Measurements from ENCODE around the gene DUSP22. TPM values are rescaled to one million over a fixed set of nuclear protein-coding genes. Genes with fewer than 3 reads are reported as not detected.

The DUSP22 gene
- total RNA-seq, 1 experiment from 2014 or later: 18.6 TPM

- Histone ChIP-seq H3K9me3 (no peaks in the 10 kb centered on the region), H3K4me1 (no peaks in the 10 kb centered on the region), H3K27me3 (replicated peaks; ENCODE audit: control insufficient read depth, insufficient read depth, low read length) (no peaks in the 10 kb centered on the region), H3K36me3 (ENCODE audit: control insufficient read depth, insufficient read depth, low read length) (no peaks in the 10 kb centered on the region), H3K4me3 (ENCODE audit: low read depth, low read length) (no peak overlapping the region)
- H3K4me3 Mint-ChIP-seq (ENCODE audit: unreplicated experiment): no peak overlapping the region
- no peak overlapping the region for H3K27ac Mint-ChIP-seq (ENCODE audit: unreplicated experiment)
- no peak for DNase-seq
- ChIA-PET POLR2A (no interaction called here), CTCF (interaction anchor here (0.7 kb wide), 1 partner anchor 417 kb away, joined by 4 read pairs; no protein-coding TSS in a partner anchor)
- no peak for TF ChIP-seq CTCF (IDR thresholded peaks at IDR 0.05; ENCODE audit: insufficient read depth in 1 of 2, low read depth in 1 of 2, low read length in 1 of 2, severe bottlenecking in 1 of 2, unreplicated experiment in 1 of 2)
- BruUV-seq (replicated peaks): no TSS peak
- H3K9me3 Mint-ChIP-seq (ENCODE audit: unreplicated experiment): no peaks in the 10 kb centered on the region
- peaks cover 13% of the 10 kb centered on the region for H3K27me3 Mint-ChIP-seq (ENCODE audit: insufficient read depth, unreplicated experiment)
- H3K4me1 Mint-ChIP-seq (ENCODE audit: low read depth, unreplicated experiment): peaks cover 13% of the 10 kb centered on the region
- intact Hi-C loops (cut with micrococcal nuclease; ENCODE audit: unreplicated experiment): loop anchor here (5.0 kb wide), 1 partner anchor 42 kb away; no protein-coding TSS in a partner anchor
- H3K36me3 Mint-ChIP-seq (ENCODE audit: insufficient read depth, unreplicated experiment): no peaks in the 10 kb centered on the region
Observed at GRCh38 chr6:290111-290922, 2.0 kb upstream of the DUSP22 start.

- Mint-ChIP-seq H3K4me1 (ENCODE audit: low read depth, unreplicated experiment) (peaks cover 13% of the 10 kb centered on the region), H3K9me3 (ENCODE audit: unreplicated experiment) (no peaks in the 10 kb centered on the region), H3K4me3 (ENCODE audit: unreplicated experiment) (peak overlapping the region; percentile 80), H3K27me3 (ENCODE audit: insufficient read depth, unreplicated experiment) (peaks cover 13% of the 10 kb centered on the region), H3K27ac (ENCODE audit: unreplicated experiment) (peak overlapping the region; percentile 18), H3K36me3 (ENCODE audit: insufficient read depth, unreplicated experiment) (no peaks in the 10 kb centered on the region)
- H3K4me1 ChIP-seq: no peaks in the 10 kb centered on the region
- peak in 1 of 2 experiments; percentile 20 for DNase-seq
- TSS peak; percentile 82 for BruUV-seq (replicated peaks)
- TF ChIP-seq CTCF (IDR thresholded peaks at IDR 0.05; ENCODE audit: insufficient read depth in 1 of 2, low read depth in 1 of 2, low read length in 1 of 2, severe bottlenecking in 1 of 2, unreplicated experiment in 1 of 2): no peak
- CTCF ChIA-PET: no interaction called here
- H3K4me3 ChIP-seq (ENCODE audit: low read depth, low read length): peak overlapping the region; percentile 80
- POLR2A ChIA-PET: no interaction called here
- H3K9me3 ChIP-seq: no peaks in the 10 kb centered on the region
- intact Hi-C loops (cut with micrococcal nuclease; ENCODE audit: unreplicated experiment): loop anchor here (5.0 kb wide), 1 partner anchor 41 kb away; no protein-coding TSS in a partner anchor
- H3K27me3 ChIP-seq (replicated peaks; ENCODE audit: control insufficient read depth, insufficient read depth, low read length): no peaks in the 10 kb centered on the region
- H3K36me3 ChIP-seq (ENCODE audit: control insufficient read depth, insufficient read depth, low read length): no peaks in the 10 kb centered on the region
Observed at GRCh38 chr6:291204-291696, 1.0 kb upstream of the DUSP22 start.

GRCh38 chr6:292506-293192 is 362 bp downstream of the DUSP22 start:
- no peaks in the 10 kb centered on the region for H3K36me3 Mint-ChIP-seq (ENCODE audit: insufficient read depth, unreplicated experiment)
- ChIA-PET POLR2A (interaction anchor here (0.6 to 0.7 kb wide), 5 partner anchors 9 to 130 kb away, joined by 3 to 7 read pairs (median 4); no protein-coding TSS in a partner anchor), CTCF (no interaction called here)
- peaks cover 7% of the 10 kb centered on the region for H3K27me3 Mint-ChIP-seq (ENCODE audit: insufficient read depth, unreplicated experiment)
- BruUV-seq (replicated peaks): no TSS peak
- peak overlapping the region; percentile 70 for H3K27ac Mint-ChIP-seq (ENCODE audit: unreplicated experiment)
- H3K4me3 Mint-ChIP-seq (ENCODE audit: unreplicated experiment): peak overlapping the region; percentile 80
- H3K36me3 ChIP-seq (ENCODE audit: control insufficient read depth, insufficient read depth, low read length): no peaks in the 10 kb centered on the region
- H3K4me1 Mint-ChIP-seq (ENCODE audit: low read depth, unreplicated experiment): peaks cover 13% of the 10 kb centered on the region
- H3K9me3 ChIP-seq: no peaks in the 10 kb centered on the region
- intact Hi-C loops (cut with micrococcal nuclease; ENCODE audit: unreplicated experiment): loop anchor here (2.0 to 5.0 kb wide), 2 partner anchors 40 to 104 kb away; no protein-coding TSS in a partner anchor
- peak overlapping the region; percentile 42 for H3K4me3 ChIP-seq (ENCODE audit: low read depth, low read length)
- TF ChIP-seq CTCF (IDR thresholded peaks at IDR 0.05; ENCODE audit: insufficient read depth in 1 of 2, low read depth in 1 of 2, low read length in 1 of 2, severe bottlenecking in 1 of 2, unreplicated experiment in 1 of 2): no peak
- H3K9me3 Mint-ChIP-seq (ENCODE audit: unreplicated experiment): no peaks in the 10 kb centered on the region
- H3K4me1 ChIP-seq: no peaks in the 10 kb centered on the region
- no peaks in the 10 kb centered on the region for H3K27me3 ChIP-seq (replicated peaks; ENCODE audit: control insufficient read depth, insufficient read depth, low read length)
- peak in 1 of 2 experiments; percentile 55 for DNase-seq
